Gastrocnemius medialis (tissue), 4 donors: ENCODE results near the gene ADD3. TPM values are rescaled to one million over a fixed set of nuclear protein-coding genes. Genes with fewer than 3 reads are reported as not detected.

ENCODE experiments used
- ATAC-seq, 2 donors: fragments of 150-250 bp; one replicate each; pipeline ENCODE4 v1.9.1; 2016
- DNase-seq, 2 donors: peaks; one replicate each; pipeline ENCODE4 v3.0.0-alpha.2; 2019
- H3K27ac ChIP-seq, 4 donors: fragments of 200-600 bp; sonication (generic); 1 replicate in 1 of 4; 2 replicates in 3 of 4; pipeline ENCODE4 v1.5.1; 2016 to 2018; ENCODE audit warnings: mild to moderate bottlenecking in 2 of 4, moderate library complexity in 1 of 4
- H3K27me3 ChIP-seq, 3 donors: fragments of 200-600 bp; sonication (generic) in 2 of 3; 1 replicate in 1 of 3; 2 replicates in 2 of 3; pipeline versions ENCODE4 v1.5.1 to v1.6.0; 2016 to 2019; ENCODE audit warnings: mild to moderate bottlenecking in 1 of 3, moderate library complexity in 1 of 3
- H3K36me3 ChIP-seq, 2 donors: fragments of 200-600 bp; sonication (generic) in 1 of 2; one replicate each; pipeline ENCODE4 v1.5.1; 2017 to 2018
- H3K4me1 ChIP-seq, 2 donors: fragments of 200-600 bp; sonication (generic) in 1 of 2; one replicate each; pipeline ENCODE4 v1.5.1; 2016 to 2017; ENCODE audit warnings: mild to moderate bottlenecking in 2 of 2
- H3K4me3 ChIP-seq, 4 donors: fragments of 200-600 bp; sonication (generic) in 3 of 4; 1 replicate in 1 of 4; 2 replicates in 3 of 4; pipeline ENCODE4 v1.5.1; 2016 to 2019; ENCODE audit warnings: mild to moderate bottlenecking in 2 of 4
- H3K9me3 ChIP-seq, 3 donors: fragments of 200-600 bp; sonication (generic) in 2 of 3; 1 replicate in 1 of 3; 2 replicates in 2 of 3; pipeline ENCODE4 v1.5.1; 2016 to 2019
- POLR2A ChIP-seq, 2 donors: fragments of 450-650 bp; IDR thresholded peaks; one replicate each; pipeline ENCODE4 v1.6.1; 2017; ENCODE audit warnings: antibody characterized with exemption in 2 of 2, mild to moderate bottlenecking in 2 of 2, moderate library complexity in 2 of 2
- in situ Hi-C, 4 donors: fragments of 200-750 bp; cut with MboI; loops; one replicate each; pipeline versions ENCODE4 v1.15.0 to v1.8.0; 2017; ENCODE audit warnings: low sequenced_read_pairs in 4 of 4
- intact Hi-C: fragments of 100-400 bp; cut with DNase I; formaldehyde crosslinking; loops from one replicate; pipeline ENCODE4 v1.15.1; 2023; ENCODE audit warnings: low total_unique reads
- total RNA-seq, 4 donors: library from RNA; depleted of rRNA; stranded (reverse); fragments of >200 nt; gene quantifications; one replicate each; pipeline versions ENCODE4 v1.1.0 to v1.2.3, GENCODE V29; 2016
- TF ChIP-seq, protein P1 (sequence below), 5 experiments: fragments of 450-650 bp in 3 of 5; fragments of 200-600 bp in 2 of 5; sonication (generic) in 2 of 5; IDR thresholded peaks in 4 of 5; conservative IDR thresholded peaks in 1 of 5; 1 replicate in 4 of 5; 2 replicates in 1 of 5; pipeline ENCODE4 v1.5.1; 2016 to 2019; ENCODE audit warnings: antibody characterized with exemption in 5 of 5, mild to moderate bottlenecking in 3 of 5, moderate library complexity in 3 of 5

The ADD3 gene
- total RNA-seq, 4 donors from 2014 or later: 16.0 to 31.3 (median 18.4) TPM

DNA sequence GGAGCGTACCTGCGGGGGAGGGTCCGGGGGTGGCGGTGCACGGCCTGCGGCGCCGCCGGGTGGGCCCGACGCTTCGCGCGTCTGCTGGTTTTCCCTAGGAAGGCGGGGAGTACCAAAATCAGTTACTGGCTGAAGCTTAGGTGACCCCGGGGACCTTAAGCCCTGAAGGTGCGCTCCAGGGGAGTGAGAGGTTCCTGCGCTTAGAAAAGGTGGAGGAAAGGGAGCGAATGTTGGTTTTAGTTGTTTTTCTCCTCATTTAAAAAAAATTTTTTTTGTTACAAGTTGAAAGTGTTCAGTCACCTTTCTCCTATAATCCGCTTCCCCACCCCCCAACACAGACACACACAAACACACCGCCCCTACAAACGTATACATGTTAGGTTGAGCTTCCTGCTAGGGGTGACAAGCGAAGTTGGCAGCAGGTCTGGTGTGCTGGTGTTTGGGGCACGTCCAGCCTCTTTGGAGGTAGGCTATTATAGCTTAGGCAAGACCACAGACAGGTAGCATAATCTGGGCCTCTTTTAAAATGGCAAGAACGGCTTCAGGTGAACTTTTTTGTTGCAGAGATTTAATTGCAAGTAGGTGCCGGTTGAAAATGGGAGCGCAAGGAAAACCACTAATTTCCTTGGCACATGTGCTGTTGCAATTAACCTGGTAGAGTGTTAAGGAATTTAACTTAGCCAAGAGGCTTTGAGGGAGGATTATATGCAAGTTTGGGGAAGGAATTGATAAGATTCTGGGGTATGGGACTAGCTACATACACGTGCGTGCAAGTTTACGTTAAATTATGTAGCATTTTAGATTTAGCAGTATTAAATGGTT, 945 bp downstream of the ADD3 start:
- H3K9me3 ChIP-seq: no peaks in the 10 kb centered on the region
- H3K27me3 ChIP-seq: no peaks in the 10 kb centered on the region
- ATAC-seq (no peak), DNase-seq (peak in 1 of 2 donors; percentile 24)
- intact Hi-C loops (loop anchor here (5.0 to 10.0 kb wide), 4 partner anchors 69 to 296 kb away; partner anchors contain the start of genes SMNDC1 and XPNPEP1), in situ Hi-C loops (loop anchor here in 1 of 4 donors (25.0 kb wide), 1 partner anchor 121 kb away; no protein-coding TSS in a partner anchor)
- H3K36me3 ChIP-seq: no peaks in the 10 kb centered on the region
- TF ChIP-seq, protein P1, sequence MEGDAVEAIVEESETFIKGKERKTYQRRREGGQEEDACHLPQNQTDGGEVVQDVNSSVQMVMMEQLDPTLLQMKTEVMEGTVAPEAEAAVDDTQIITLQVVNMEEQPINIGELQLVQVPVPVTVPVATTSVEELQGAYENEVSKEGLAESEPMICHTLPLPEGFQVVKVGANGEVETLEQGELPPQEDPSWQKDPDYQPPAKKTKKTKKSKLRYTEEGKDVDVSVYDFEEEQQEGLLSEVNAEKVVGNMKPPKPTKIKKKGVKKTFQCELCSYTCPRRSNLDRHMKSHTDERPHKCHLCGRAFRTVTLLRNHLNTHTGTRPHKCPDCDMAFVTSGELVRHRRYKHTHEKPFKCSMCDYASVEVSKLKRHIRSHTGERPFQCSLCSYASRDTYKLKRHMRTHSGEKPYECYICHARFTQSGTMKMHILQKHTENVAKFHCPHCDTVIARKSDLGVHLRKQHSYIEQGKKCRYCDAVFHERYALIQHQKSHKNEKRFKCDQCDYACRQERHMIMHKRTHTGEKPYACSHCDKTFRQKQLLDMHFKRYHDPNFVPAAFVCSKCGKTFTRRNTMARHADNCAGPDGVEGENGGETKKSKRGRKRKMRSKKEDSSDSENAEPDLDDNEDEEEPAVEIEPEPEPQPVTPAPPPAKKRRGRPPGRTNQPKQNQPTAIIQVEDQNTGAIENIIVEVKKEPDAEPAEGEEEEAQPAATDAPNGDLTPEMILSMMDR (IDR thresholded peaks at IDR 0.05 in 4 of 5, conservative IDR thresholded peaks at IDR 0.05 in 1 of 5): no peak
- no peak for TF ChIP-seq POLR2A (IDR thresholded peaks at IDR 0.05)
- H3K4me3 ChIP-seq: peak overlapping the region; percentile 89 to 98 (median 94)
- peaks cover 11 to 19% of the 10 kb centered on the region in 2 donors for H3K4me1 ChIP-seq
- peak overlapping the region; percentile 82 to 89 (median 86) for H3K27ac ChIP-seq

DNA sequence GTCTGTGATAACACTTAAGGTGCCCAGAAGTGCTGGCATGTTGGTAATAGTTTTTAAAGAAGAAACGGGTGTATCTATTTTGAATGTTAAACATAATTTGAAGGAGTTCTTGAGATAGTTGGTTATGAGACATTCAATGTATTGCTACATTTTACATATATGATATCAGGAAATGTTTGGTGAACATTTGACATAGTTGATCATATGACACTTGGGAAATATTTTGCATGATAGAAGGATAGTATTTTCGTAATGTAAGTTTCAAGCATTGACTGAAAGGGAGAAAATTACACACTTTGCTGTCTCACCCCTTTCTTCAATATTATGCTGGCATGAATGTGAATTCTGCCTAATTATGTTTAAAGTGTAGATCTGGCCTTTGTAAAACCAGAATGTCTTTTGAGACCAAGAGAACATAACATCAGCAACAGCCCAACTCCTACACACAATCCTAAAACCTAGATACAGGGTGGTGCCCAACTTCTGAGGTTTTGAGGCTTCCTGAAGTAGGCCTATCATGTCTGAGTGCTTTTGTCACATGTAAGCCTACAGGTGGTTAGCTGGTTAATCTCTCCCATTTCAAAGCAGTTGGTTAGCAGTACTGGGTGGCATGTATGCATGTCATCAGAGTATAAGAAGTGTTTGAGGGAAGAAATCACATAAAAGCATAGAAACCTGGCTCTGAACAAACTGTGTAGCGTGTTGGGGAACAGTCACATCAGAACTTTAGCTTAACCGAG, 2.1 kb downstream of the ADD3 start:
- Histone ChIP-seq H3K27ac (peak overlapping the region in 2 of 4 donors; percentile 7 to 10), H3K9me3 (no peaks in the 10 kb centered on the region), H3K4me3 (no peak overlapping the region), H3K36me3 (no peaks in the 10 kb centered on the region), H3K4me1 (peaks cover 11 to 19% of the 10 kb centered on the region in 2 donors), H3K27me3 (no peaks in the 10 kb centered on the region)
- TF ChIP-seq POLR2A (IDR thresholded peaks at IDR 0.05): no peak
- TF ChIP-seq, protein P1 (IDR thresholded peaks at IDR 0.05 in 4 of 5, conservative IDR thresholded peaks at IDR 0.05 in 1 of 5): no peak
- in situ Hi-C loops: loop anchor here in 2 of 4 donors (10.0 to 25.0 kb wide), 2 partner anchors 123 to 125 kb away; no protein-coding TSS in a partner anchor
- ATAC-seq: no peak
- DNase-seq: no peak
- intact Hi-C loops: loop anchor here (5.0 to 10.0 kb wide), 4 partner anchors 67 to 295 kb away; partner anchors contain the start of genes SMNDC1 and XPNPEP1

DNA sequence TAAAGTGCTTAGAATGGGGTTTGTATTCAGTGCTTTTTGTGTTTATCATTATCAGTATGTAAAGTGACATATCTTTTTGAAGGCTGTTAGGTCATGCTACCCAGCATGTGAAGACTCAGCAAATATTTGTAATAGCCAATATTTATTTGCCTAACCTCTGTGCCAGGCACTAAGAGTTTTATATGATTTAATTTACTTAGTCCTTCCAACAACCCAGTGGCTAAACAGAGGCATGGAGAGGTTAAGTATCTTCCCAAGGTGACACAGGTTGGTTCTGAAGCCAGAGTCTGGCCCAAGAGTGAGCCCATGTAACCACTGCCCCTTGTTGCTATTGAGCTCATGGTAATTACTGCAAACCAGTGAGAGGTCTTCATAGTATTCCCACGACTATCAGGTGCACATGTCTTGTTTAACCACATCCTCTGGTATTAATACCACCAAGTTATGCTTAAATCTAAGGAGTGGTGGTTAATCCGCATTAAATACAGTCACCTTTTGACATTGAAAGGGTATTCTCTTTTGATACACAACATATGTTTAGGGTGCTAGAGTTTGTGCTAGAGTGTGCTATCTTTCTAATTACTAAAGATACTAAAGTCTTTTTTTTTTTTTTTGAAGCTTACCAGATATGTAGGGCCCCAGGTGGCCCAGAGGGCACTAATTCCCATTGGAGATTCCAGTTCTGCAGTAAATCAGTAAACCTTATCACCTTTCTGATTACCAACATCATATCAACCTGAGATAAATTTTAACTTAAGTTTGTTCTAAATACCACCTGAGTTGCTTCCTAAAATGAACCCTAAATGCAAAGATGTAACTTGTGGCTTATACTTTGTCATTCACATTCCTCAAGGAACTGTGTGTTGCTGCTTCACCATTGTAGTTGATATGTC, 2.9 kb downstream of the ADD3 start:
- ATAC-seq: no peak
- no peak overlapping the region for H3K27ac ChIP-seq
- H3K4me1 ChIP-seq: peaks cover 11 to 21% of the 10 kb centered on the region in 2 donors
- intact Hi-C loops: no loop called here
- DNase-seq: no peak
- TF ChIP-seq POLR2A (IDR thresholded peaks at IDR 0.05): no peak
- TF ChIP-seq, protein P1 (IDR thresholded peaks at IDR 0.05 in 4 of 5, conservative IDR thresholded peaks at IDR 0.05 in 1 of 5): no peak
- no peaks in the 10 kb centered on the region for H3K27me3 ChIP-seq
- H3K9me3 ChIP-seq: no peaks in the 10 kb centered on the region
- in situ Hi-C loops: loop anchor here in 2 of 4 donors (10.0 to 25.0 kb wide), 2 partner anchors 123 to 126 kb away; no protein-coding TSS in a partner anchor
- H3K36me3 ChIP-seq: no peaks in the 10 kb centered on the region
- no peak overlapping the region for H3K4me3 ChIP-seq

DNA sequence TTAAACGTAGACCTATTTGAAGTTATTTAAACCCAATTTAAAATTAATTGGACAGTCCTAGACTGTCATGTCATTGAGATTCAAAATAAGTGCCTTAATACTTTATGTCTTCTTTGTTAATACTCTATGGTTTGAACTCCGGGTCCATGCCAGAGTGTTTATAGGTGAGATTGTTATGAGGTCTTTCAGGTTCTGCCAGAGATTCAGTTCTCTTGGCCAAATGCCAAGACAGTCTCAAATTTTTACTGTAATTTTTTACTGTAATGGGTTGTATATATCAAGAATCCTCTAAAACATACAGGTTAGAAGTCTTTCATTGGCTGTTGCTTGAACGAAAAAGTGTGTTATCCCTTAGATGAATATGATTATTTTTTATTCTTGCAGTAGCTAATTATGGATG, 3.9 kb downstream of the ADD3 start:
- in situ Hi-C loops: loop anchor here in 2 of 4 donors (10.0 to 25.0 kb wide), 2 partner anchors 124 to 127 kb away; no protein-coding TSS in a partner anchor
- intact Hi-C loops: no loop called here
- Histone ChIP-seq H3K27ac (no peak overlapping the region), H3K27me3 (no peaks in the 10 kb centered on the region), H3K36me3 (no peaks in the 10 kb centered on the region), H3K4me1 (peaks cover 8 to 22% of the 10 kb centered on the region in 2 donors), H3K4me3 (no peak overlapping the region), H3K9me3 (no peaks in the 10 kb centered on the region)
- TF ChIP-seq, protein P1 (IDR thresholded peaks at IDR 0.05 in 4 of 5, conservative IDR thresholded peaks at IDR 0.05 in 1 of 5): no peak
- no peak for TF ChIP-seq POLR2A (IDR thresholded peaks at IDR 0.05)
- DNase-seq: no peak
- no peak for ATAC-seq
